Aorta (tissue), 5 donors: ENCODE measurements around the gene FAM25A. TPM values are rescaled to one million over a fixed set of nuclear protein-coding genes. Genes with fewer than 3 reads are reported as not detected.
"Not testable (repeated sequence)": the region's sequence is repeated elsewhere in the genome, so short reads cannot be mapped to it uniquely, and the experiment has no call there.

Source experiments
- ATAC-seq: fragments of 200-7000 bp; cut with Tn5 transposase; one replicate; pipeline ENCODE4 v1.9.1; 2022; ENCODE audit warnings: moderate library complexity; ENCODE audit not compliant: low FRiP score
- DNase-seq, 2 donors: peaks; one replicate each; pipeline ENCODE4 v3.0.0-alpha.2; 2020
- H3K27ac ChIP-seq, 2 donors: one replicate each; pipeline ENCODE4 v1.5.1; 2013; ENCODE audit warnings: low read length in 2 of 2, mild to moderate bottlenecking in 2 of 2, moderate library complexity in 2 of 2, control low read depth in 1 of 2, inconsistent platforms in 1 of 2, low read depth in 1 of 2
- H3K27me3 ChIP-seq, 2 donors: one replicate each; pipeline ENCODE4 v1.6.1; 2013; ENCODE audit warnings: control low read depth in 1 of 2, low read length in 1 of 2, mild to moderate bottlenecking in 1 of 2, moderate library complexity in 1 of 2; ENCODE audit not compliant: insufficient read depth in 2 of 2, control insufficient read depth in 1 of 2
- H3K36me3 ChIP-seq, 2 donors: one replicate each; pipeline ENCODE4 v1.6.1; 2013; ENCODE audit warnings: control low read depth in 1 of 2, low read length in 1 of 2, mild to moderate bottlenecking in 1 of 2; ENCODE audit not compliant: insufficient read depth in 2 of 2, control insufficient read depth in 1 of 2
- H3K4me1 ChIP-seq, 2 donors: one replicate each; pipeline ENCODE4 v1.6.1; 2013; ENCODE audit warnings: low read length in 2 of 2, control low read depth in 1 of 2, mild to moderate bottlenecking in 1 of 2, moderate library complexity in 1 of 2; ENCODE audit not compliant: insufficient read depth in 2 of 2, control insufficient read depth in 1 of 2
- H3K4me3 ChIP-seq, 2 donors: one replicate each; pipeline ENCODE4 v1.5.1; 2013; ENCODE audit warnings: low read length in 2 of 2, control low read depth in 1 of 2, mild to moderate bottlenecking in 1 of 2
- H3K9me3 ChIP-seq: one replicate; pipeline ENCODE4 v1.6.1; 2013; ENCODE audit warnings: mild to moderate bottlenecking, low read length; ENCODE audit not compliant: control insufficient read depth
- WGBS, 2 donors: extraction: QIAGEN DNeasy Blood & Tissue Kit; methylation state at CpG; one replicate each; pipeline ENCODE4 v1.1.7; 2013; 5-methylcytosine and 5-hydroxymethylcytosine counted together
- intact Hi-C, 2 donors: fragments of 100-400 bp; cut with DNase I; formaldehyde crosslinking; loops; one replicate each; pipeline versions ENCODE4 v1.14.2 to v1.15.0; 2022
- polyA plus RNA-seq, 2 donors: library from polyadenylated mRNA; stranded (reverse); fragments of 200-250 nt; gene quantifications; one replicate each; pipeline ENCODE4 v1.2.3, GENCODE V29; 2013
- total RNA-seq, 2 donors: library from RNA; stranded (reverse); fragmentation: NEBNext Ultra II Directional; extraction: Animal tissue kit (Norgen Biotek cat#: 25700); gene quantifications; one replicate each; pipeline ENCODE4 v1.2.1, GENCODE V29; 2021
- donor health status: healthy with polysubstance abuse.
- donor health status: Bipolar disorder and iron deficiency.
- donor health status: DM: no; HTN: no; CAD: no.
- donor health status: DM: no; HTN: no; CAD: no.
- donor health status: DM: yes; HTN: yes; CAD: no.

The FAM25A gene
- total and polyA plus RNA-seq, 4 donors: not detected

DNA sequence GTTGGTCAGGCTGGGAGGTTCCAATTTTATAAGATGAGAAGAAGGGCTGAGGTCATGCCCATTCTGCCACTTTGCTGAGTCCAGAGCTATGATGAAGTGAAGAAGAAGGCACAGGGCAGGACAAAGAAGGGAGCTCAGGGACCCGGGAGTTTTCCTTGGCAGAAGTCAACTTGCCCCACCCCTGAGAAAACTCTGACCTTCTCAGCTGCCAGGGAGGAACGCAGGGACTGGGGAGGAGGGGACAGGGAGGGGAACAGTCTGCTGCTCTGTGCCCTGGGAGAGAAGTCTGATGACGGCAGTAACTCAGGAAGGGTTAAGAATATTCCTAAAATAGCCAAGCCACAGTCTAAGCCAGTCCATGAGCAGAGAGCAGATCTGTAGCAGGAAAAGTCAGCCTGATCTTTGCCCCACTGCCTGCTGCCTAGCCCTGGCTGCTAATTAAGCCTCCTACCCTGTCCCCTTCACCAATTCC is 40.1 kb upstream of the FAM25A start:
- H3K27ac ChIP-seq: peak overlapping the region; percentile 63 to 86
- 0 to 1% methylated on average over 3 of the region's 3 CpGs for WGBS, 2 donors
- intact Hi-C loops: no loop called here
- DNase-seq (peak in 1 of 2 donors; percentile 84), ATAC-seq (peak; percentile 85)
- H3K4me3 ChIP-seq: no peak overlapping the region
- H3K36me3 ChIP-seq: no peaks in the 10 kb centered on the region
- H3K9me3 ChIP-seq: no peaks in the 10 kb centered on the region
- H3K4me1 ChIP-seq: no peaks in the 10 kb centered on the region
- no peaks in the 10 kb centered on the region for H3K27me3 ChIP-seq

- H3K27me3 ChIP-seq, H3K36me3 ChIP-seq, ATAC-seq, H3K9me3 ChIP-seq, intact Hi-C loops, H3K4me1 ChIP-seq, DNase-seq, H3K4me3 ChIP-seq: not testable (repeated sequence)
- WGBS, 2 donors: 29 to 42% methylated on average over 6 of the region's 6 CpGs
- peak overlapping the region in 1 of 2 donors; percentile 82 for H3K27ac ChIP-seq
Observed at GRCh38 chr10:86981020-86981419, 39.1 kb upstream of the FAM25A start.

DNA sequence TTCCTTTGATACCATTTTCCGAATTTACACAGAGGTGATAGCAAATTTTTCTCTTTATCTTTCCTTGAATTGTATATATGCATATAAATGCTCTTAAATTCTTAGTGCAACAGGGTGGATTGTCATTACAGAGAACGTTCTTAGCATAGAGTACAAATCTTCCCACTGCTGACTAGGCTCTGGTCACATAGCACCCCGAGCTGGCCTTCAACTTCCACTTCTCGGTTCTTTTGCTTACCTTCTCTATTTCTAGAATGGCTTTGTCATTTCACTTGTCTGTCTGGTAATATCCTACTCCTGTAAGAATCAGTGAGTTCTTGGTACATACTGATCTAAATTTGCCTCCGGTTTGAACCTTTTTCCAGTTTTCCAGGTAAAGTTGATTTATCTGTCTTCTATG is 38.4 kb upstream of the FAM25A start:
- Histone ChIP-seq H3K36me3 (no peaks in the 10 kb centered on the region), H3K27me3 (no peaks in the 10 kb centered on the region), H3K4me3 (no peak overlapping the region), H3K9me3 (no peaks in the 10 kb centered on the region), H3K4me1 (no peaks in the 10 kb centered on the region), H3K27ac (no peak overlapping the region)
- DNase-seq: no peak
- no peak for ATAC-seq
- intact Hi-C loops: no loop called here
- 75 to 80% methylated on average over 5 of the region's 5 CpGs for WGBS, 2 donors

- H3K27me3 ChIP-seq, ATAC-seq, intact Hi-C loops, DNase-seq, H3K4me3 ChIP-seq, H3K27ac ChIP-seq, H3K36me3 ChIP-seq, H3K4me1 ChIP-seq, H3K9me3 ChIP-seq: not testable (repeated sequence)
- WGBS, 2 donors: 93 to 96% methylated on average over 2 to 4 of the region's 4 CpGs
Observed at GRCh38 chr10:86984498-86984897, 35.6 kb upstream of the FAM25A start.

GRCh38 chr10:86988520-86988919 is 31.6 kb upstream of the FAM25A start:
- intact Hi-C loops: no loop called here
- ATAC-seq (no peak), DNase-seq (no peak)
- H3K4me3 ChIP-seq: no peak overlapping the region
- peaks cover 0 to 4% of the 10 kb centered on the region in 2 donors for H3K36me3 ChIP-seq
- peaks cover 0 to 3% of the 10 kb centered on the region in 2 donors for H3K4me1 ChIP-seq
- H3K27ac ChIP-seq: no peak overlapping the region
- H3K9me3 ChIP-seq: no peaks in the 10 kb centered on the region
- no peaks in the 10 kb centered on the region for H3K27me3 ChIP-seq
- WGBS, 2 donors: 0 to 11% methylated on average over 1 of the region's 1 CpG

DNA sequence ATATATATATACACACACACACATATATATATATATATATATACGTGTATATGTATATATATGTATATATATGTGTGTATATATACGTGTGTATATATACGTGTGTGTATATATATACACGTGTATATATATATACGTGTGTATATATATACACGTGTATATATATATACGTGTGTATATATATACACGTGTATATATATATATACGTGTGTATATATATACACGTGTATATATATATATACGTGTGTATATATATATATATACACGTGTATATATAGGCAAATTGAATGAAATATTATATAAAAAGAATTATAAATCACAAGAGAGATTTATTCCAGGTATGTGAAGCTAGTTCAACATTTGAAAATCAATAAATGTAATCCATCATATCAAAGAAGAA is 28.7 kb upstream of the FAM25A start:
- H3K36me3 ChIP-seq, H3K27ac ChIP-seq, H3K4me3 ChIP-seq, H3K9me3 ChIP-seq, ATAC-seq, DNase-seq, intact Hi-C loops, H3K27me3 ChIP-seq, H3K4me1 ChIP-seq: not testable (repeated sequence)
- WGBS, 2 donors: 73 to 79% methylated on average over 12 of the region's 12 CpGs

GRCh38 chr10:86992456-86992855 is 27.6 kb upstream of the FAM25A start:
- ATAC-seq (no peak), DNase-seq (no peak)
- H3K4me3 ChIP-seq: no peak overlapping the region
- no peaks in the 10 kb centered on the region for H3K27me3 ChIP-seq
- H3K9me3 ChIP-seq: no peaks in the 10 kb centered on the region
- no peak overlapping the region for H3K27ac ChIP-seq
- peaks cover 0 to 4% of the 10 kb centered on the region in 2 donors for H3K36me3 ChIP-seq
- intact Hi-C loops: no loop called here
- peaks cover 0 to 3% of the 10 kb centered on the region in 2 donors for H3K4me1 ChIP-seq

- Histone ChIP-seq H3K4me3 (no peak overlapping the region), H3K36me3 (peaks cover 0 to 4% of the 10 kb centered on the region in 2 donors), H3K9me3 (no peaks in the 10 kb centered on the region), H3K27ac (no peak overlapping the region), H3K27me3 (no peaks in the 10 kb centered on the region), H3K4me1 (peaks cover 0 to 3% of the 10 kb centered on the region in 2 donors)
- WGBS, 2 donors: 40 to 43% methylated on average over 2 of the region's 2 CpGs
- no peak for ATAC-seq
- DNase-seq: no peak
- intact Hi-C loops: no loop called here
Observed at GRCh38 chr10:86992929-86993328, 27.2 kb upstream of the FAM25A start.

DNA sequence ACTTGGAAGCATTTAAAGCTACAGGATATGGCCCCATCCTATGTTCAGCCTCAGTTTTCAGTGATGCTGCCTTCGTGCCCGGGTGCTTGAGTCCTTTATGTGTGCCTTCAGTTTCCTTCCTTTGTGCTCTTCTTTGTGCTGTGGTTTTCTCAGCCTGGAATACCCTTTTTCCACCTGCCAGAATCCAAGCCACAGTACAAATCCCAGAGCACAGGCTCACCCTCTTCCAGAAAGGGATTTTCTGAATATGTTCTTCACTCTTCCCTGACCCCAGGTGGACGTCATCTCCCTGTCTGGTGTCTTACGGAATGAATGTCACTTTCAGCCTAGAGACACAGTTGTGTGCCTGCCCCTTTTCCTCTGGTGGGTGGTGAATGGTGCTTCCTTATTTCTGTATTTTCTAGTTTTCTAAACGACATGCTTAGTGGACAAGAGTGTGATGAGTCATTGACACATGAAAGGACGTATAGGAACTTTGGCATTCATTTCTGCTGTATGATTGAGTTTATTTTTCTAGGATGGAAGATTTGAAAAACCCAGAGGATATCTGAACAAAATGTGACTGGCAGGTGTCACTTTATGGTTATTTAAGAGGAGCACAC is 20.2 kb upstream of the FAM25A start:
- H3K4me3 ChIP-seq, H3K36me3 ChIP-seq: not testable (repeated sequence)
- WGBS, 2 donors: 77 to 78% methylated on average over 6 of the region's 6 CpGs

More for the DNA sequence above, 20.2 kb upstream of the FAM25A start:
- H3K27ac ChIP-seq, H3K4me1 ChIP-seq, intact Hi-C loops, H3K27me3 ChIP-seq, DNase-seq, ATAC-seq, H3K9me3 ChIP-seq: not testable (repeated sequence)
